Activated CD4-positive, alpha-beta T cell treated with anti-CD3 and anti-CD28 coated beads, Interleukin-2, amount 10 ng/mL, durations not matched to agents 24 days and 14 days (primary cell): ENCODE measurements around the gene CPVL. TPM values are rescaled to one million over a fixed set of nuclear protein-coding genes. Genes with fewer than 3 reads are reported as not detected.

Source experiments
- DNase-seq: peaks from one replicate; pipeline ENCODE4 v3.0.0; 2022
- H3K27ac Mint-ChIP-seq: one replicate; pipeline ENCODE4 v1.8.0; 2022; ENCODE audit warnings: mild to moderate bottlenecking, mixed read lengths
- H3K27me3 Mint-ChIP-seq: one replicate; pipeline ENCODE4 v1.8.0; 2022; ENCODE audit warnings: mixed read lengths
- H3K36me3 Mint-ChIP-seq: one replicate; pipeline ENCODE4 v1.8.0; 2022; ENCODE audit warnings: low read depth, mild to moderate bottlenecking, mixed read lengths
- H3K4me1 Mint-ChIP-seq: one replicate; pipeline ENCODE4 v1.8.0; 2021; ENCODE audit warnings: mixed read lengths
- H3K4me3 Mint-ChIP-seq: one replicate; pipeline ENCODE4 v1.8.0; 2022; ENCODE audit warnings: mild to moderate bottlenecking, moderate library complexity, mixed read lengths
- H3K9me3 Mint-ChIP-seq: one replicate; pipeline ENCODE4 v1.8.0; 2021; ENCODE audit warnings: mixed read lengths
- intact Hi-C: fragments of 100-400 bp; cut with micrococcal nuclease; formaldehyde crosslinking; loops from one replicate; pipeline ENCODE4 v1.15.1; 2023
- total RNA-seq: library from RNA; stranded (reverse); gene quantifications from 2 replicates; pipeline ENCODE4 v1.2.3, GENCODE V29; 2022

CPVL gene
- total RNA-seq, 1 donor from 2014 or later = not detected

- intact Hi-C loops = no loop called here
- no peaks in the 10 kb centered on the region for H3K27me3 Mint-ChIP-seq
- no peaks in the 10 kb centered on the region for H3K36me3 Mint-ChIP-seq
- H3K4me1 Mint-ChIP-seq = peaks cover 9% of the 10 kb centered on the region
- no peak overlapping the region for H3K27ac Mint-ChIP-seq
- no peak overlapping the region for H3K4me3 Mint-ChIP-seq
- DNase-seq = no peak
- peaks cover 13% of the 10 kb centered on the region for H3K9me3 Mint-ChIP-seq
These were observed 115.5 kb downstream of the CPVL start for GRCh38 chr7:29030781-29031275.

- intact Hi-C loops = no loop called here
- no peak overlapping the region for H3K4me3 Mint-ChIP-seq
- no peaks in the 10 kb centered on the region for H3K4me1 Mint-ChIP-seq
- no peaks in the 10 kb centered on the region for H3K27me3 Mint-ChIP-seq
- peaks cover 25% of the 10 kb centered on the region for H3K9me3 Mint-ChIP-seq
- H3K27ac Mint-ChIP-seq = no peak overlapping the region
- H3K36me3 Mint-ChIP-seq = no peaks in the 10 kb centered on the region
- DNase-seq = no peak
These were observed 123.9 kb downstream of the CPVL start for GRCh38 chr7:29022291-29022988.

- intact Hi-C loops = no loop called here
- Mint-ChIP-seq H3K4me1 (no peaks in the 10 kb centered on the region), H3K9me3 (peaks cover 17% of the 10 kb centered on the region), H3K4me3 (no peak overlapping the region), H3K27ac (no peak overlapping the region), H3K27me3 (no peaks in the 10 kb centered on the region), H3K36me3 (no peaks in the 10 kb centered on the region)
- no peak for DNase-seq
These were observed 126.4 kb downstream of the CPVL start for GRCh38 chr7:29019896-29020295.

- no peak for DNase-seq
- peaks cover 12% of the 10 kb centered on the region for H3K9me3 Mint-ChIP-seq
- intact Hi-C loops = no loop called here
- H3K27ac Mint-ChIP-seq = no peak overlapping the region
- H3K36me3 Mint-ChIP-seq = no peaks in the 10 kb centered on the region
- no peaks in the 10 kb centered on the region for H3K4me1 Mint-ChIP-seq
- H3K4me3 Mint-ChIP-seq = no peak overlapping the region
- no peaks in the 10 kb centered on the region for H3K27me3 Mint-ChIP-seq
These were observed 127.0 kb downstream of the CPVL start for GRCh38 chr7:29019387-29019786.

GRCh38 chr7:29017713-29018112 lies 128.6 kb downstream of the CPVL start:
- intact Hi-C loops = no loop called here
- Mint-ChIP-seq H3K36me3 (no peaks in the 10 kb centered on the region), H3K4me1 (no peaks in the 10 kb centered on the region), H3K27me3 (no peaks in the 10 kb centered on the region), H3K9me3 (peaks cover under 1% of the 10 kb centered on the region), H3K27ac (no peak overlapping the region), H3K4me3 (no peak overlapping the region)
- no peak for DNase-seq

- no peaks in the 10 kb centered on the region for H3K4me1 Mint-ChIP-seq
- no peaks in the 10 kb centered on the region for H3K36me3 Mint-ChIP-seq
- H3K27ac Mint-ChIP-seq = no peak overlapping the region
- no peak for DNase-seq
- H3K27me3 Mint-ChIP-seq = no peaks in the 10 kb centered on the region
- no peaks in the 10 kb centered on the region for H3K9me3 Mint-ChIP-seq
- H3K4me3 Mint-ChIP-seq = no peak overlapping the region
- intact Hi-C loops = no loop called here
These were observed 131.6 kb downstream of the CPVL start for GRCh38 chr7:29014725-29015124.

GRCh38 chr7:29013931-29014330 lies 132.4 kb downstream of the CPVL start:
- no peaks in the 10 kb centered on the region for H3K36me3 Mint-ChIP-seq
- DNase-seq = no peak
- intact Hi-C loops = no loop called here
- H3K9me3 Mint-ChIP-seq = no peaks in the 10 kb centered on the region
- H3K4me1 Mint-ChIP-seq = no peaks in the 10 kb centered on the region
- H3K27me3 Mint-ChIP-seq = no peaks in the 10 kb centered on the region
- no peak overlapping the region for H3K4me3 Mint-ChIP-seq
- H3K27ac Mint-ChIP-seq = no peak overlapping the region

- no peak overlapping the region for H3K4me3 Mint-ChIP-seq
- H3K9me3 Mint-ChIP-seq = no peaks in the 10 kb centered on the region
- DNase-seq = no peak
- H3K4me1 Mint-ChIP-seq = no peaks in the 10 kb centered on the region
- H3K27me3 Mint-ChIP-seq = no peaks in the 10 kb centered on the region
- intact Hi-C loops = no loop called here
- H3K36me3 Mint-ChIP-seq = no peaks in the 10 kb centered on the region
- no peak overlapping the region for H3K27ac Mint-ChIP-seq
These were observed 133.1 kb downstream of the CPVL start for GRCh38 chr7:29013082-29013695.

- no peaks in the 10 kb centered on the region for H3K9me3 Mint-ChIP-seq
- no peak overlapping the region for H3K27ac Mint-ChIP-seq
- no peaks in the 10 kb centered on the region for H3K4me1 Mint-ChIP-seq
- no peaks in the 10 kb centered on the region for H3K36me3 Mint-ChIP-seq
- intact Hi-C loops = no loop called here
- H3K27me3 Mint-ChIP-seq = no peaks in the 10 kb centered on the region
- H3K4me3 Mint-ChIP-seq = no peak overlapping the region
- no peak for DNase-seq
These were observed 136.4 kb downstream of the CPVL start for GRCh38 chr7:29009947-29010346.

- no peaks in the 10 kb centered on the region for H3K27me3 Mint-ChIP-seq
- H3K36me3 Mint-ChIP-seq = no peaks in the 10 kb centered on the region
- H3K27ac Mint-ChIP-seq = no peak overlapping the region
- H3K4me3 Mint-ChIP-seq = no peak overlapping the region
- H3K4me1 Mint-ChIP-seq = no peaks in the 10 kb centered on the region
- no peak for DNase-seq
- no peaks in the 10 kb centered on the region for H3K9me3 Mint-ChIP-seq
- intact Hi-C loops = no loop called here
These were observed 137.7 kb downstream of the CPVL start for GRCh38 chr7:29008590-29008989.

- H3K4me1 Mint-ChIP-seq = no peaks in the 10 kb centered on the region
- no peak overlapping the region for H3K4me3 Mint-ChIP-seq
- no peaks in the 10 kb centered on the region for H3K36me3 Mint-ChIP-seq
- no peak for DNase-seq
- H3K27me3 Mint-ChIP-seq = no peaks in the 10 kb centered on the region
- H3K9me3 Mint-ChIP-seq = no peaks in the 10 kb centered on the region
- no peak overlapping the region for H3K27ac Mint-ChIP-seq
- intact Hi-C loops = no loop called here
These were observed 139.2 kb downstream of the CPVL start for GRCh38 chr7:29007127-29007526.

- no peak overlapping the region for H3K27ac Mint-ChIP-seq
- DNase-seq = no peak
- H3K36me3 Mint-ChIP-seq = no peaks in the 10 kb centered on the region
- H3K4me3 Mint-ChIP-seq = no peak overlapping the region
- no peaks in the 10 kb centered on the region for H3K4me1 Mint-ChIP-seq
- intact Hi-C loops = no loop called here
- H3K27me3 Mint-ChIP-seq = no peaks in the 10 kb centered on the region
- no peaks in the 10 kb centered on the region for H3K9me3 Mint-ChIP-seq
These were observed 140.5 kb downstream of the CPVL start for GRCh38 chr7:29005829-29006228.

- H3K27ac Mint-ChIP-seq = no peak overlapping the region
- H3K36me3 Mint-ChIP-seq = no peaks in the 10 kb centered on the region
- H3K9me3 Mint-ChIP-seq = no peaks in the 10 kb centered on the region
- no peaks in the 10 kb centered on the region for H3K4me1 Mint-ChIP-seq
- intact Hi-C loops = no loop called here
- DNase-seq = no peak
- no peak overlapping the region for H3K4me3 Mint-ChIP-seq
- no peaks in the 10 kb centered on the region for H3K27me3 Mint-ChIP-seq
These were observed 140.9 kb downstream of the CPVL start for GRCh38 chr7:29005406-29005805.

GRCh38 chr7:29003703-29004102 lies 142.6 kb downstream of the CPVL start:
- Mint-ChIP-seq H3K27me3 (no peaks in the 10 kb centered on the region), H3K27ac (no peak overlapping the region)

GRCh38 chr7:29000717-29001076 lies 145.6 kb downstream of the CPVL start:
- Mint-ChIP-seq H3K27me3 (no peaks in the 10 kb centered on the region), H3K9me3 (no peaks in the 10 kb centered on the region)

More at GRCh38 chr7:29003703-29004102, 142.6 kb downstream of the CPVL start:
- Mint-ChIP-seq H3K36me3 (no peaks in the 10 kb centered on the region), H3K4me3 (no peak overlapping the region), H3K9me3 (no peaks in the 10 kb centered on the region), H3K4me1 (no peaks in the 10 kb centered on the region)
- intact Hi-C loops = no loop called here
- DNase-seq = no peak

More at GRCh38 chr7:29000717-29001076, 145.6 kb downstream of the CPVL start:
- intact Hi-C loops = no loop called here
- no peaks in the 10 kb centered on the region for H3K36me3 Mint-ChIP-seq
- no peak for DNase-seq
- H3K27ac Mint-ChIP-seq = no peak overlapping the region
- no peak overlapping the region for H3K4me3 Mint-ChIP-seq
- no peaks in the 10 kb centered on the region for H3K4me1 Mint-ChIP-seq
